HK-2 (cell line): Measurements from ENCODE around the gene NXPH4.

ENCODE experiments used
- DNase-seq: peaks from one replicate; pipeline ENCODE4 v3.0.0-alpha.2; 2018; ENCODE audit not compliant: unreplicated experiment

The NXPH4 gene

DNA sequence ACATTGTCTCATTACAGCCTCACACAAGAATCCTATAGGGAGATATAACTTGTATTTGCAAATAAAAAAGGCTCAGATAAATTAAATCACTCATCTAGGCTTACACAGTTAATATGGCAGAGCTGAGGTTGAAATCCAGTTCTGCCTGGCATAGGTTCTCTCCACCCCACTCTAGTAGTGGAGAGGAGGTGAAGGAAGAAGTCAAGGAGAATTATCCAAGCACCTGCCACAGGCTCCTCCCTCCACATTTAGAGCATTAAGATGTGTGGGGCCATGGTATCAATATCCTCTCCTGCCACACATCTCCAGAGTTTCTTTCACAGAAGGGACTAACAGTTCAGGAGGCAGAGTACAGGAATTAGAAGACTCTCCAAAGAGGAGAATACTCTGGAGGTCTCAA lies 56.9 kb downstream of the NXPH4 start:
- no peak for DNase-seq
